Measurements from ENCODE around the gene FIGLA.

- TF ChIP-seq CTCF (IDR thresholded peaks at IDR 0.05; ENCODE audit: insufficient read depth, low read depth, low read length) (no peak), EZH2 (IDR thresholded peaks at IDR 0.05; ENCODE audit: insufficient read depth, low read length) (no peak)
Observed at GRCh38 chr2:70796262-70796661, 5.8 kb upstream of the FIGLA start.

Data from astrocyte (in vitro differentiated cells and primary cell).